HG03565 (cell line): ENCODE results near the gene DLL4.
A peak's percentile ranks its signal among the peaks of the same experiment; 100 is the strongest.

Experiments
- ATAC-seq: cut with Tn5 transposase; IDR thresholded peaks from one replicate; pipeline ENCODE4 v1.9.1; 2021; ENCODE audit warnings: mild to moderate bottlenecking, moderate library complexity; ENCODE audit not compliant: unreplicated experiment

The DLL4 gene

GRCh38 chr15:40906091-40906990, 22.8 kb upstream of the DLL4 start:
- peak; percentile 50 for ATAC-seq

DNA sequence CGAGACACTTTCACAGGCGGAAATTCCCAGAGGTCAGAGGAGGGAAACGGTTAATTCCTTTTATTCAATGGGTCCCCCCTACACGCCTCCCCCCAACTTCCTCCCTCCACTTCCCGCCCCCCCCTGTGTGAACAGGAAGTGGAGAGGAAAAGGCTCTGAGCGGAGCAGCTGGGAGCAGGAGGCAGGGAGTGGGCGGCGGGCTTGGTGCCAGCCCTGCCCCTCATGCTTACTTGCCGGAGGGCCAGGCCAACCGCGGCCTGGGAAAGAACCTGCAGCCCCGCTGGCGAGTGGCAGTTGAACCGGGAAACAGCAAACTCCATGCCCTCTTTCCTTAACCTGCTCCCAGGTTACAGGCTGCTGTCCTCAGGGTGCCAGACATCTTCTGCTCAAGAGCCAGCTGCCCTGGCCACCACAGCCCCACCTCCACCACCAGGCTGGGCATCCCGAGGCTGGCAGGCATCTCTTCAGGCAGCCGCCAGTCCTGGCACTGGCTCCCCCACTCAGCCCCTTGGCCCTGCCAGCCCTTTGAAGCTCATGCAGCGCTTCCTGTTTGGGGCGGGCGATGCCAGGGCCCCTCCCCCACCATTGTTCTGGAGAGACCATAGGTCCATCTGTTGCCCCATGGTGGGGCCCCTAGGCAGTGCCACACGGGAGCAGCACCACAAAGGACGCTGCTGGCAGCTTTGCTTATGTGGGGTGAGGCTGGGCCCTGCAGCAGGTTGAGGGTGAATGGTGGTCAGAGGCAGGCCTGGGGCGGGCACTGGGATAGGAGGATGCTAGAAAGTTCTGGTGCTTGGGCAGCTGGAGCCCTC, 21.9 kb upstream of the DLL4 start:
- ATAC-seq, result no peak

DNA sequence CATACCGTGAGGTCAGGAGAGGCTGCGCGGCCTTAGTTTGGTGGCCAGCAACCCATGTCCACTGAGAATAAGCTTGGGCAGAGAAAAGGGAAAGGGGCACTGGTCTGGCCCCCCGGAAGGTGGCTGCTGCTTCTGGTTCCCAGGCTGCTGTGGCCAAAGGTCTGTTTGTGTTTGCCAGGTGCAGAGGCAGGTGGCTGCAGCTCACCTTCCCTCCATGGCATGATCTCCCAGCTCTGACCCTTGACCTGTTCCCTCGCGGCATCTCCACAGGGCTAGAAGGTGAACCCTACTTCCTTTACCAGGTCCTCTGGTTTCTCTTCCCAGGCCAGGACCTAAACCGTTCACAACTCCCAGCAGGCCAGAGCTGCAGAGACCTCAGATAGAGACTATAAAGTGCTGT, 21.0 kb upstream of the DLL4 start:
- ATAC-seq, result no peak

DNA sequence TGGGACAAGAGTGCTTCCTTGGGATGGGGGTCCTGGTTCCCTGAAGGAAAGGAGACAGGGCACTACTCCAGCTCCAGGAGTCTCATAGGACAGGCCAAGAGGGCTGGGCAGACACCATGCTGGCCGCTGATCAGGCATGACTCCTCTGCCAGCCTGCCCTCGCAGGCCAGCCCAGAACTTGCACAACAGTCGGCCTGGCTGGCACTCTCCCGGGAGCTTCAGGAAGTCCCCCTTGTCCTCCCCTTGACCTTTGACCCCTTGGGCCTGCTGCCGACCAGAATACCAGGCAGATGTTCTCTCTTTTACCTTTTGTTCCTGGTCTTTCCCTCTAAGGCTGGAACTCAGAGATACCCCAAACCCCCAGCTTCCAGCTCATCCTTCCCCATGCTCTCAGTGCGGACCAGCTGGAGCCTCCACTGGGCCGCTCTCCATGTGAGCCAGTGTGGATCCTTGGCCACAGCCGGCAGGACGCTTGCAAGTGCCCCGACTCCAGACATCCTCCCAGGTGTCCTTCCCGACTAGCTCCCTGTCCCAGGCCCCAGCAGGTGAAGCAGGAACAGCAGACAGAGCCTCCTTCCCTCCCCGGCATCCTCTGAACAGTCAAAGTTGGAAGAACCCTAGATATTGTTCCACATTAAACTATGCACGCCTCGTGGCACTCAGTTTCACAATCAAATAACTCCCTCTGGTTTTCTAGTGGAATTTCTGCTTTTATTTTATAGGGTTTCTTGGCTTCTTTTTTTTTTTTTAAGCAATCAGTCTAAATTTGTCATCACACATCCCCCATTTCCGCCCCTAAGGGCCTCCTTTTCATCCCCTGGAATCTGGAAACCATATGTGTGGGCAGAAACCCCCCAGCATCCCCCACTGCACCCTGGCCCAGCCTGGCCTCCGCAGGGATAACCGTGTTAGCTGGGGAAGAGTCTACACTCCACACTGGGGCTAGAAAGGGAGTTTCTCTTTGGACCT, 19.2 kb upstream of the DLL4 start:
- no peak for ATAC-seq

GRCh38 chr15:40911141-40911540, 18.0 kb upstream of the DLL4 start:
- ATAC-seq, result no peak

- no peak for ATAC-seq
Measured at GRCh38 chr15:40911693-40912092, 17.4 kb upstream of the DLL4 start.

DNA sequence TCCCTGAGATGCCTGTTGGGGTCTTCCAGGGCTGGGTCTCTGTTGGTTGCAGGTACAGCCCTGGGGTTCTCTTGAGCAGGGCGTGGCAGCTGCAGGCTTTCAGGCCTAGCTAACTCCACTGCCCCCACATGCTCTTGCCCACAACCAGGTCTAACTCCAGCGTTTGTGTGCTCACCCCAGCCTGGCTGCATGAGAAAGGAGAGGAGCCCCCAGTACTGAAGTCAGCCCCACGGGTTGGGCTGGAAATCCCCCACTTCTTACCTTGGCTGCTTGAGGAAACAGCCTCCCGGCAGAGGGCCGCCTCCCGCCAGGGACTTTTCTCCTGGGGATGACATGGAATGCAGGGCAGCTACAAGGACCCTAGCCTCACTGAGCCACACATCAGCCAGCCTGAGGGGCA, 16.7 kb upstream of the DLL4 start:
- ATAC-seq, result no peak

DNA sequence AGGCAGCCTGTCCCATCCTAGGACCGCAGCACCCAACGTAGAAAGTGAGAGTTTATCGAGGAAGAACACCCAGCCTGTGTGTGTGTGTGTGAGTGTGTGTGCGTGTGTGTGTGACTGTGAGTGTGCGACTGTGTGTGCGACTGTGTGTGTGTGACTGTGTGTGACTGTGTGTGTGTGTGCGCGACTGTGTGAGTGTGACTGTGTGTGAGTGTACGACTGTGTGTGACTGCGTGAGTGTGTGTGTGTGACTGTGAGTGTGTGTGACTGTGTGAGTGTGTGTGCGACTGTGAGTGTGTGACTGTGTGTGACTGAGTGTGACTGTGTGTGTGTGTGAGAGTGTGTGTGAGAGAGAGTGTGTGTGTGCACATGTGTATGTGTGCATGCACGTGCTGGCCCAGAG, 15.1 kb upstream of the DLL4 start:
- no peak for ATAC-seq

GRCh38 chr15:40914486-40914885, 14.7 kb upstream of the DLL4 start:
- ATAC-seq, result no peak

GRCh38 chr15:40915116-40915661, 14.0 kb upstream of the DLL4 start:
- ATAC-seq, result no peak

DNA sequence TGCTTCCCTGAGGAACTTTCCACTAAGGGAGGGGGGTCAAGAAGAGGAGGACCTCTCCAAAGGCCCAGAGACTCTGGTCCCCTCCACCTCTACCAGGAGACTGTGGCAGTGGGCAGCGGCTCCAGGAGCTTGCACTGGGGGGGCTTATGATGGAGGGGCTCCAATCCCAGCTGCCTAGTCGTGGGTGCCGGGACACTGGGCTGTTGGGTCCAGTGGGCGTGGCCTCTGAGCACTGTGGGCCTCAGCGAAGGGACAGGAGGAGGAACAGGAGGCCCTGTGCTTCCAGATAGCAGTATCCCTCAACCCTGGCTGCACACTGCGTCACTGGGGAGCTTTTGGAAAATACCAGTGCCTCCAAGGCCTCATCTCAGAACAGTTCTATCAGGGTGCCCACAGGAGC, 13.5 kb upstream of the DLL4 start:
- no peak for ATAC-seq

DNA sequence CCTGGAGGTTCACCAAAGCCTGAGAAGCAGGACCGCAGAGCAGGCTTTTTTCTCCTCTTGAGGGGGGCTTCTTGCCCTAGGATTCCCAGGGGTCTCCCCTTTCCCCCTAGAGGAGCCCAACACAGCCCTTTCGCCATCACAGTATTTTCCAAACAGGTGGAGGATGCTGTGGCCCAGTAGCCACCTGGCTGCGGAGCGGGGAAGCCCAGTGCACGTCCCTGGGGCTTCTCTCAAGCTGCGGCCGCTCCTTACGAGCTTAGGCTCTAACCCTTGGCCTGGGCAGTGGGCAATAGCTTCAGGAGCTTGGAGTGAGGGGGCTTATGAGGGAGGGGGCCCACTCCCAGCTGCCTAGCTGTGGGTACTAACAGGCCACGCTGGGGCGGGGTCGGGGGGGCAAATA, 11.6 kb upstream of the DLL4 start:
- no peak for ATAC-seq

DNA sequence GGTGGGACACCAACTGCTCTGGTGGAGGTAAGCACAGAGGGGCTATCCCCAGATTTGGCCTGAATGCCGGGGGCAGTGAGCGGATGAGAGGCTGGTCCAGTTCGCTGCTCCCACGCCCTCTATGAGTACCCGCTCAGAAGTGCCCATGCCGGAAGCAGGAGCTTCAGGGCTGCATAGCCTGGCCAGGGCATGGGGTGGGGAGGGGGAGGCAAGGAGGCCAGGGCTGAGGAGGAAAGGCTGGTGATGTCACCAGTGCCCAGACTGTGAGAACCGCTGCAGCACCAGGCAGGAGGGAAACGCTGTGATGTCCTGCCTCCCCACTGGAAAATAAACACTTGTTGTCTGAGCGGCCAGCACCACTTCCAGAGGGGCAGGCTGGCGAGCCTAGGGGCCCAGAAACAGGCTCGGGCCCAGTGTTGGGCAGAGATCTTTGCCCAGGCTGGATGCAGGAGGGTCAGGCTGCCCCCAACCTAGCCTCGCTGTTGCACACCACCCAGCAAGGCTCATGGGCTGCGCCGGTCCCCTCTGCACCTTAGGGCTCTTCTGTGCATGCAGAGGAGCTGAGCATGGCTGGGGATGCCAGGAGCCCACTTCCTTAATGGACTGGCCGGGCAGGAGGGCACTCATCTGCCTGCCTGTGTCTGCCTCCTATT, 10.9 kb upstream of the DLL4 start:
- ATAC-seq, result no peak

- ATAC-seq, result no peak
Measured at GRCh38 chr15:40918799-40919392, 10.2 kb upstream of the DLL4 start.

GRCh38 chr15:40921949-40922607, 7.1 kb upstream of the DLL4 start:
- ATAC-seq, result no peak

GRCh38 chr15:40922608-40923005, 6.5 kb upstream of the DLL4 start:
- ATAC-seq, result no peak

DNA sequence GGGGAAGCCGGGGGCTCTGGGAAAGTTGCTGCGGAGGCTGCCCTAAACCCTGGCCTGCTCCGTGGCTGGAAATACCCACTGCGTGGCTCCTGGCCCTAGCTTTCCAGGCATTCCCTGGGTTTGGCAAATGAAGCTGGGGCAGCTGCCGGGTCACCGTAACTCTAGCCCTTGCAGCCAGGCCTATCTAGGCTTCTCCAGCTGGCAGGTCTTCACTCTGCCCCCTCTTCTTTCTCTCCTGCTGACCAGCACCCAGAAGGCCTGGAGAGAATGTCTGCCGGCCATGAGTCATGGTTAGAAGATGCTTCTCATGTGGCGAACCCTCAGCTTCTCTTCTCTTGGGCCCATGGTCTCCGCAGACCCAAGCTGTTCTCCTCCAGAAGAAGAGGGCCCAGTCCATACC, 5.6 kb upstream of the DLL4 start:
- no peak for ATAC-seq

GRCh38 chr15:40925495-40925862, 3.7 kb upstream of the DLL4 start:
- no peak for ATAC-seq
